ENCODE measurements around the gene BTAF1.
"Not testable (repeated sequence)": the region's sequence is repeated elsewhere in the genome, so short reads cannot be mapped to it uniquely, and the experiment has no call there.

The BTAF1 gene

GRCh38 chr10:91923371-91924211, at the start of gene BTAF1:
Gene BTAF1 (plus strand): TSS chr10:91923770. CDS start chr10:91924077, 307 bp downstream.
- DNase-seq, result peak; percentile 88 to 89

GRCh38 chr10:91875156-91875555, 48.4 kb upstream of the BTAF1 start:
- DNase-seq, result no peak

- DNase-seq, result no peak
Observed at GRCh38 chr10:91875779-91876178, 47.8 kb upstream of the BTAF1 start.

- DNase-seq, result no peak
Observed at GRCh38 chr10:91879515-91880170, 43.9 kb upstream of the BTAF1 start.

GRCh38 chr10:91880310-91880709, 43.3 kb upstream of the BTAF1 start:
- DNase-seq, result no peak

- DNase-seq, result no peak
Observed at GRCh38 chr10:91883549-91884444, 39.8 kb upstream of the BTAF1 start.

- DNase-seq, result no peak
Observed at GRCh38 chr10:91884536-91884935, 39.0 kb upstream of the BTAF1 start.

- DNase-seq, result no peak
Observed at GRCh38 chr10:91885362-91886079, 38.0 kb upstream of the BTAF1 start.

- no peak for DNase-seq
Observed at GRCh38 chr10:91886954-91887271, 36.7 kb upstream of the BTAF1 start.

GRCh38 chr10:91887272-91888076, 36.1 kb upstream of the BTAF1 start:
- peak; percentile 3 to 8 for DNase-seq

- DNase-seq, result no peak
Observed at GRCh38 chr10:91891125-91892001, 32.2 kb upstream of the BTAF1 start.

GRCh38 chr10:91893051-91893450, 30.5 kb upstream of the BTAF1 start:
- no peak for DNase-seq

GRCh38 chr10:91894261-91894685, 29.3 kb upstream of the BTAF1 start:
- DNase-seq, result not testable (repeated sequence)

- DNase-seq, result no peak
Observed at GRCh38 chr10:91896212-91896756, 27.3 kb upstream of the BTAF1 start.

GRCh38 chr10:91897421-91897820, 26.1 kb upstream of the BTAF1 start:
- no peak for DNase-seq

GRCh38 chr10:91901784-91902677, 21.5 kb upstream of the BTAF1 start:
- DNase-seq, result peak; percentile 52 to 53

- DNase-seq, result no peak
Observed at GRCh38 chr10:91907033-91907594, 16.5 kb upstream of the BTAF1 start.

- no peak for DNase-seq
Observed at GRCh38 chr10:91907914-91908336, 15.6 kb upstream of the BTAF1 start.

All from activated CD4-positive, alpha-beta T cell treated with anti-CD3 and anti-CD28 coated beads, Interleukin-2, amount 50 U/mL, for 4 hours (primary cell).